GM21529 (cell line): ENCODE measurements around the gene BACH1.
A peak's percentile ranks its signal among the peaks of the same experiment; 100 is the strongest.
"Not testable (repeated sequence)": the region's sequence is repeated elsewhere in the genome, so short reads cannot be mapped to it uniquely, and the experiment has no call there.

ENCODE experiments used
- ATAC-seq: cut with Tn5 transposase; IDR thresholded peaks from one replicate; pipeline ENCODE4 v1.9.1; 2021; ENCODE audit not compliant: unreplicated experiment

BACH1 gene

GRCh38 chr21:29342363-29342957, 43.7 kb downstream of the BACH1 start:
- peak; percentile 76 for ATAC-seq

GRCh38 chr21:29343519-29343918, 44.8 kb downstream of the BACH1 start:
- ATAC-seq = no peak

- ATAC-seq = no peak
Observed at GRCh38 chr21:29346281-29346680, 47.6 kb downstream of the BACH1 start.

GRCh38 chr21:29346771-29347170, 48.0 kb downstream of the BACH1 start:
- no peak for ATAC-seq

- no peak for ATAC-seq
Observed at GRCh38 chr21:29347274-29347681, 48.6 kb downstream of the BACH1 start.

GRCh38 chr21:29349702-29350101, 51.0 kb downstream of the BACH1 start:
- no peak for ATAC-seq

GRCh38 chr21:29350246-29350779, 51.6 kb downstream of the BACH1 start:
- ATAC-seq = no peak

- no peak for ATAC-seq
Observed at GRCh38 chr21:29351691-29352090, 53.0 kb downstream of the BACH1 start.

- ATAC-seq = not testable (repeated sequence)
Observed at GRCh38 chr21:29355043-29355710, 56.5 kb downstream of the BACH1 start.

- not testable (repeated sequence) for ATAC-seq
Observed at GRCh38 chr21:29356291-29356690, 57.6 kb downstream of the BACH1 start.

- not testable (repeated sequence) for ATAC-seq
Observed at GRCh38 chr21:29356810-29357209, 58.1 kb downstream of the BACH1 start.

- ATAC-seq = no peak
Observed at GRCh38 chr21:29359718-29360117, 61.0 kb downstream of the BACH1 start.

- ATAC-seq = no peak
Observed at GRCh38 chr21:29360799-29361765, 62.4 kb downstream of the BACH1 start.

- no peak for ATAC-seq
Observed at GRCh38 chr21:29362758-29363157, 64.0 kb downstream of the BACH1 start.

- no peak for ATAC-seq
Observed at GRCh38 chr21:29365661-29366265, 67.0 kb downstream of the BACH1 start.

- ATAC-seq = no peak
Observed at GRCh38 chr21:29366532-29366931, 67.8 kb downstream of the BACH1 start.

- ATAC-seq = no peak
Observed at GRCh38 chr21:29367335-29367734, 68.6 kb downstream of the BACH1 start.

- no peak for ATAC-seq
Observed at GRCh38 chr21:29368906-29369305, 70.2 kb downstream of the BACH1 start.

- ATAC-seq = no peak
Observed at GRCh38 chr21:29371464-29371863, 72.7 kb downstream of the BACH1 start.

- ATAC-seq = peak; percentile 75
Observed at GRCh38 chr21:29372063-29372802, 73.5 kb downstream of the BACH1 start.
